Measurements from ENCODE around the gene TTLL9. TPM values are rescaled to one million over a fixed set of nuclear protein-coding genes. Genes with fewer than 3 reads are reported as not detected.
"Not testable (repeated sequence)": the region's sequence is repeated elsewhere in the genome, so short reads cannot be mapped to it uniquely, and the experiment has no call there.

Gene TTLL9
- 1 to 10 TPM; 2.7 to 3.3 (median 2.9) TPM for polyA plus RNA-seq (ENCODE audit: insufficient read length in 3 of 3)

DNA sequence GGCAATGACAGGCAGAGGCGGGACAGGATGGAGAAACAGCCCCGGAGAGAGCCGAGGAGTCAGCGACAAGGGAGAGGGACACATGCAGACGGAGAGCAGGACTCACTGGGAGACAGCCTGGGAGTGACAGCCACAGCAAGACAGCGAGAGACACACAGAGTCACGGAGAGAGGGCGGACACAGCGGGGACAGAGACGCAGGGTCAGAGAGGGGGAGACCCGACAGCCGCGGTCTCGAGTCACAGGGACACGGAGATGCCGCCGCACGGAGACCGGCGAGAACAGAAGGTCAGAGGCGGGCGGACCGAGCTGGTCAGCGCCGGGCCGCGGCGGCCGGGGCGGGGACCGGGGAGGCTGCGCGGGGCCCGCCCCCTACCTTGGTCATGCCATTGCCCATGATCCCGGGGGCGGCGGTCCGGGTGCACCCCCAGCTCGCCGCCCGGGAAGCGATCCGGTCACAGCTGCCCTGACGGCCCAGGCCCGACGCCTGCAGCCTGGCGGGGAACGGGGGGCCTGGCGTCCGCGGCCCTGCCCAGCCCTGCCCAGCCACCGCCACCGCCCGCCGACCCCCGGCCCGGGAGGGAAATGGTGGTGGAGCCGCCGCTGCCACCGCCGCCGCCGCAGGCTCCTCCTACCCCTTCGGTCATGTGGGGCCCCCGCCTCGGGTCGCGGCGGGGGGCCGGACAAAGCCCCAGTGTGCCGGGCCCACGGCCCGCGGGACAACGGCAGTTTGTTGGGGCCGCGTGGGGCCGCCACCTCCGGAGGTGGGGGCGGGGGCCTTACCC is at the start of gene TTLL9, which contains the start of gene DUSP15:
Gene TTLL9 (plus strand): TSS at position 693 of the 784 bp plus-strand sequence. CDS start 493 bp downstream, outside the sequence.
Gene DUSP15 (minus strand): TSS at position 586 of the 784 bp plus-strand sequence. CDS start 190 bp downstream, at position 396.
- DNase-seq (ENCODE audit: low read depth in 3 of 3, low spot score in 2 of 3) = peak in 1 of 3 donors; percentile 32

DNA sequence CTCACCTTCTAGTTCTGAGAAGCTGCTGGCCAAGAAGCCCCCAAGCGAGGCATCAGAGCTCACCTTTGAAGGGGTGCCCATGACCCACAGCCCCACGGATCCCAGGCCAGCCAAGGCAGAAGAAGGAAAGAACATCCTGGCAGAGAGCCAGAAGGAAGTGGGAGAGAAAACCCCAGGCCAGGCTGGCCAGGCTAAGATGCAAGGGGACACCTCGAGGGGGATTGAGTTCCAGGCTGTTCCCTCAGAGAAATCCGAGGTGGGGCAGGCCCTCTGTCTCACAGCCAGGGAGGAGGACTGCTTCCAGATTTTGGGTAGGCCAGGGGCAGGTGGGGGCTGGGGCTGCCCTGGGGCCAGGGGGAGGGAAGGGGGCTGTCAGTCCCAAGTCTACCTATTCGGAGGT is 49.0 kb upstream of the TTLL9 start:
- DNase-seq (ENCODE audit: low read depth in 3 of 3, low spot score in 2 of 3) = no peak

DNA sequence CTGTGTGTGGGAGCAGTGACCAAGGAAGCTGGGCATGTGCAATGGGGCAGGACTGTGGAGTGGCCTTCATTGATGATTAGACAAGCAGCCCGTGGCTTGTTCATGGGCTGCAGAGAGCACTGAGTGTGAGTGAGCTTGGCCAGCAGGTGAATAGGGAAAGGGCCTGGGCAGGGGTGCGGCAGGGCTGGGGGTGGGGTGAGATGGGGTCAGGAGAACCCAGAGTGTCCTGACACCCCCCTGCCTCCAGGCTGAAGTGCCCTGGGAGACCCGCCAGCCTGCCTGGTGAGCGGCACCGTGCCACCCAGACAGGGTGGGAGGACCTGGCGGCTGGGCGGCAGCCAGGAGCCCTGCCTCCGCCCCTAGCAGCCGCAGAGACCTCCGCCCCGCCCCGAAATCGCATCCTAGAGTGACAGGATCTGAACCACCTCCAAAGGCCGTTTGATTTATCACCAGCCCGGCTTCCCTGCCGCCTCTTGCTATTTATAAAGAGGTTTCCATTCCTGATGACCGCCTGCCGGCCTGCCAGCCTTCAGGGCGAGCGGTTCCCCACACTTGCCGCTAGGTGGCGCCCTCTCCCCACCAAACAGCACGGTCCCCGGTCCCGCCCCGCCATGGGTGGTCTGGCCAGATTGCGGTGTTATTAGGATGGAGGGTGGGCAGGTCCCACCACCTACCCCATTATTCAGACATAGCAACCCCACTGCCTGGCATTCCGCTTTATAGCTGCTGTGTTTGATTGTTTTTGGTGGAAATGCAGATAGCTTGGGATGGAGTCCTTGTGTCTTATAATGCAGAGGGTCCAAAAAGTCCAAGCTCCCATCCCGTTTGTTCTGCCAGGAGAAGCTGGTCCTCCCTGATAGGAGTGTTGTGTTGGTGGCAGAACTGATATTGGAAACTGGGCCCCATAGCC is 47.8 kb upstream of the TTLL9 start:
- peak in 2 of 3 donors; percentile 57 to 60 for DNase-seq (ENCODE audit: low read depth in 3 of 3, low spot score in 2 of 3)

DNA sequence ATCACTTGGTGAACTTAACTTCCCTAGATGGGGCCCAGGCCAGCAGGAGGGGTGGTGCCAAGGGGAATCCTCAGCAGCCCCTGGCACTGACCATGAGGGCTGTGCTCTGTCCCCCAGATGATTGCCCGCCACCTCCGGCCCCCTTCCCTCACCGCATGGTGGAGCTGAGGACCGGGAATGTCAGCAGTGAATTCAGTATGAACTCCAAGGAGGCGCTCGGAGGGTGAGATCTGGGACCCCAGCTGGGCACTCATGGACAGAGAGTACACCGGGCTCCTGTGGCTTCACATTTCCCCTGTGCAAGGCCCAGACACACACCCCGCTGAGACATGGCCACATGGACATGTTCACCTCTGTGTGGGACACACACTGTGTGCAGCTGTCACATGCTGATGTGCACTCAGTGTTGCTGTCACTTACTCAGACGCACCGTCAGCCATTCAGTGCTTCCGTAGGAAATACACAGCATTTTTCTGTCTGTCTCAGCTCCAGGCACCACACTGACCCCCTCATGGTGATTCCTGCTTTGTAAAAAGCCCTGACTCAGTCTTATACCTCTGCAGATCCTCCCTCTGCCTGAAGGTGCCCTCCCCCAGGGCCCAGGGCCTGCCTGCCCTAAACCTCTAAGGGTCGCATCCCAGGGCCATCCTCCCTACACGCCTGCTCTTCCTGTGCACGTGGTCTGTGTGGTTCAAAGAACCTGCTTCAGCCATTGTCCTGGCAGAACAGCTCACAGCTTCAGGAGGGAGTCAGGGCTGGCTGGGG is 46.9 kb upstream of the TTLL9 start:
- no peak for DNase-seq (ENCODE audit: low read depth in 3 of 3, low spot score in 2 of 3)

DNA sequence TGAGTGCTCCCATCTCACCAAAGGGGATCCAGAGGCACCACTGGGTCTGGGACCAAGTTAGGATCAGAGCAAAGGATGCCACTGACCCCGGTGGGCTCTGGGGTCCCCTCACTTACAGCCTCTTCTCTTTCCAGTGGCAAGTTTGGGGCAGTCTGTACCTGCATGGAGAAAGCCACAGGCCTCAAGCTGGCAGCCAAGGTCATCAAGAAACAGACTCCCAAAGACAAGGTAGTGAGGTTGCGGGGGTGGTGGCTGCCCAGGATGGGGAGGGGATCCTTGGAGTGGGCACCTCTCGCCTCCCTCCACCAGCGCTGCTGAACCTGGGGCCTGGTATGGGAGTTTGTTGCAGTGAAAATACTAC is 46.3 kb upstream of the TTLL9 start:
- no peak for DNase-seq (ENCODE audit: low read depth in 3 of 3, low spot score in 2 of 3)

DNA sequence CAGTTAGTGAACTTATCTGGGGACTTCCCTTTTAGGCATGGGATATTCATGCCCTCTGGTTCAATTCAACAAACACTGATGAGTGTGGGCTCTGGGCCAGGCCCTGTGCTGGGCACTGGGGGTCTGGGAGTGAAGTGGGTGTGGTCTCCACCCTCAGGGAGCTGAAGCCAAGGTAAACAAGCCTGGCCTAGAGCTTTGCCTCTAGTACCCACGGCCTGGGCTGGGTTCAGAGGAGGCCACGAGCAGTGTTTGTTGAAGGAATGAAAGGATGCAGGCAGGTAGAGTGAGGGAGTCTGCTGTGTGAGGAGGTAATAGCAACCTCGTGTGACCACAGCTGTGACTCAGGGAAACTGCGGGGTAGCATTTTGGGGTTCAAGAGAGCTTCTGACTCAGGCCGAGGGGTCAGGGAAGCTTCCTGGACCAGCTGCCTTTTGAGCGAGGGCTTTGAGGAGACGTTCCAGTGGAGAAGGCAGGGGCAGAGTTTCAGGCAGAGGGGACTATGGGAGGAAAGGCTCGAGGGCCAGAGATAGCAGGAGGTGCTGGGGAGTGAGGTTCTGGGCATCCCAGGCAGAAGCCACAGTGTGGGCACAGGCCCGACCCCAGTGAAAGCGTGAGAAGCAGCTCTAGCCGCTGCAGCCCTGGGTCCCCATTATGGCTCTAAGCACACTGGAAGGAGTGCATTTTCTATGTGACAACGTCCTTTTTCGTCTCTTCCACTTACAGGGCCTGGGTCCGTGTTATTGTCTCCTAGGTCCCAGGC is 45.7 kb upstream of the TTLL9 start:
- DNase-seq (ENCODE audit: low read depth in 3 of 3, low spot score in 2 of 3) = no peak

DNA sequence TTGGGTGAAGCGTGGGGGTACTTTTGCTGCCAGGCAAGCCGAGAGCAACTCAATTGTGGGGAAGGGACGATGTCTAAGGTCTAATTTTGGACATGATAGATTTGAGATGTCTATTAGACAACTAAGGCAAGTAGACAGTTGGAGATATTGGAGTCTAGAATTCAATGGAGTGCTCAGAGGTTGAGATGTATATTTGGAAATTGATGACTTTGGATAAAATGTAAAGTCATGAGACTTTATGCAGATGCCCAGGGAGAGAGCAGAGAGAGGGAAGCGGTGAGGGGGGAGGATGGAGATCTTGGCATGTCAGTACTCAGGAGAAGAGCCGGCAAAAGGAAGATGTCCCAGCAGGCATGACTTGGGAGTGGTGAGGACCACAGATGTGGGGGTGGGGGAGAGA is 44.4 kb upstream of the TTLL9 start:
- no peak for DNase-seq (ENCODE audit: low read depth in 3 of 3, low spot score in 2 of 3)

DNA sequence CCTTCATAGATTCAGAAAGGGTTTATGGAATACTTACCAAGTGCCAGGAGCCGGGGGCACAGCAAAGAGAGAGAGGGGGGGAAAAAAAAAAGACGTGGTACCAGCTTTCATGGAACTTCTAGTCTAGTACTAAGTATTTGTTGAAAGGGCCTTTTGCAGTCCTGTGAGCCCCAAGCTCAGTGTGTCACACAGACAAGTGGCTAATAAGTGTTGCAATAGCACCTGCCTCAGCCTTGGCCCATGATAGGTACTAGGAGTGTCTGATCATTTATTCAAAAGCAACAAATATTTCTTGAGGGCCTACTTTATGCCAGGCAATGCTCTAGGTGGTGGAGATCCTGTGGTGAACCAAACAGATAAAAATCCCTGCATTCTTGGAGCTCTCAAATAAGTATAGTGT is 43.4 kb upstream of the TTLL9 start:
- no peak for DNase-seq (ENCODE audit: low read depth in 3 of 3, low spot score in 2 of 3)

- not testable (repeated sequence) for DNase-seq (ENCODE audit: low read depth in 3 of 3, low spot score in 2 of 3)
Observed at GRCh38 chr20:31828016-31828415, 42.4 kb upstream of the TTLL9 start.

DNA sequence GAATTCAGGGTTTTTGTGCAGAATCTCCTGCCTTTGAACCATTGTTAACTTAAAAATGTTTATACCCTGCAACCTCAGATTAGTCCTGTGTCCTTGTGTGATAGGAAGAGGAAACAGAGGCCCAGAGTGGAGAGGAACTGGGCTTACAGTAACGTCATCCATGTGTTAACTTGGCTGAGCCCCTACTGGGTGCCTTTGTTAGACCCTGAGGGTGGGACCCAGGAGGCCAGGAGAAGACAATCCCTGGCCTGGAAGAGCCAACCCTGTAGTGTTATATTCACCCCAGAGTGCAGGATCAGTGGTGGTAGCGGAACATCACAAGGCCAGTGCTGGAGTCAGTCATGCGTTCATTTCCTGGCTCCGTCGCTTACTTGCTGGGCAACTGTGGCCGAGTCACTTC is 40.7 kb upstream of the TTLL9 start:
- no peak for DNase-seq (ENCODE audit: low read depth in 3 of 3, low spot score in 2 of 3)

GRCh38 chr20:31830406-31830981 is 39.9 kb upstream of the TTLL9 start:
- DNase-seq (ENCODE audit: low read depth in 3 of 3, low spot score in 2 of 3) = no peak

DNA sequence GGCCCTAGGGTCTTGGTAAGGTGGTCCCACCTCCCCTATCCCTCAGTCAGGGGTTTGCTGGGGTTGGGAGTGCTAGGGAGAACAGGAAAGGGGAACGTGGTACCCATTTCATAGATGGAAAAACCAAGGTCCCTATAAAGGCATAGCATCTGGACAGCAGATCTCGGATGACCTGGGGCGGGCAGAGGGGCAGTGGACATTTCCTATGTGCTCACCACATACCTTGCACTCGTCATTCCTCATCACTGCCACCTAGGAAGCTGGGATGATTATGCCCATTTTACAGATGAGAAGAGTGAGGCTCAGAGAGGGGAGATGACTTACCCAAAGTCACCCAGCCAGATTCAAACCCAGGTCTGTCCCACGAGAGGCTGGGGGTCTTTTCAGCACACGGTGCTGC is 39.2 kb upstream of the TTLL9 start:
- no peak for DNase-seq (ENCODE audit: low read depth in 3 of 3, low spot score in 2 of 3)

- DNase-seq (ENCODE audit: low read depth in 3 of 3, low spot score in 2 of 3) = no peak
Observed at GRCh38 chr20:31831771-31832306, 38.6 kb upstream of the TTLL9 start.

- peak in 1 of 3 donors; percentile 46 for DNase-seq (ENCODE audit: low read depth in 3 of 3, low spot score in 2 of 3)
Observed at GRCh38 chr20:31833130-31833930, 37.1 kb upstream of the TTLL9 start.

GRCh38 chr20:31833931-31834521 is 36.4 kb upstream of the TTLL9 start:
- no peak for DNase-seq (ENCODE audit: low read depth in 3 of 3, low spot score in 2 of 3)

DNA sequence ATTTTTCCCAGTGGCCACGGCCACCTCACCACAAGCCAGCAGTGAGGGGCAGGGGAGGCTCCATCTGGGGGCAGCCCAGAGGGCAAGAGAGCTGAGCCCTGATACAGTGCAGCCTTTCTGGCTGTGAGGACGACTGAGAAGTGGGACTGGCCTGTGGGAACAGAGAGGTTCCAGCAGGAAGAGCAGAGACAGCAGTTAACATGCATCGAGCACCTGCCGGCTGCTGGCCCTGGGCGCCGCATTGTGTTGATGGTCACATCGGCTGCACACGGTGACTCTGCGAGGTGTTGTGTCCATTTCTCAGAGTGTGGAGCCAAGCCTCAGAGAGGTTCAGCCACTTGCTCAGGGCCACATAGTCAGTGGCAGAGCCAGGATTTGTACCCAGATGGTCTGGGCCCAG is 34.9 kb upstream of the TTLL9 start:
- DNase-seq (ENCODE audit: low read depth in 3 of 3, low spot score in 2 of 3) = no peak

GRCh38 chr20:31835977-31836852 is 34.2 kb upstream of the TTLL9 start:
- no peak for DNase-seq (ENCODE audit: low read depth in 3 of 3, low spot score in 2 of 3)
